ENCODE measurements around the gene ELSPBP1.

Gene ELSPBP1

DNA sequence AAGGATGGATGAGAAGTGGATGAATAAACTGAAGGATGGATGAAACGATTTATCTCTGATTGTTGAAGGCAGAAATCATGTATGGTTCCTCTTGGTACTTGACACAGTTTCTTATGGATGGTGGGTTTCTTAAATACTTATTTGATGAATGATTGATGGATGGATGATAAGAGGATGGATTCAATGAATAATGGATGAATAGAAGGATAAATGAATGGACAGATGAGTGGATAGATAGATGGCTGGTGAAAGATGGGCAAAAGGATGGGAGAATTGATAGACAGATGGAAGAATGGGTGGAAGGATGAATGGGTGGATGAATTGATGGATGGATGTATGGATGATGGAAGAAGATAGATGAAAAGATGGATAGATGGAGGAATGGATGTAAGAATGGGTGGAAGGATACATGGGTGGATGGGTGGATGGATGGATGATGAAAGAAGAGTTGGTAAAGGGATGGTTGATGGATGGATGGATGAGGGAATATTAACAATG is 1.8 kb downstream of the ELSPBP1 start:
- Histone ChIP-seq H2AFZ (ENCODE audit: low read length) (no peak overlapping the region), H4K20me1 (ENCODE audit: insufficient read depth, low read length) (no peaks in the 10 kb centered on the region), H3K9me3 (replicated peaks; ENCODE audit: insufficient read depth, low read length) (no peaks in the 10 kb centered on the region), H3F3A (ENCODE audit: insufficient read depth, low read length) (no peaks in the 10 kb centered on the region), H3K9ac (ENCODE audit: low read length) (no peak overlapping the region), H3K4me2 (ENCODE audit: low read depth, low read length) (no peak overlapping the region), H3K36me3 (replicated peaks; ENCODE audit: insufficient read depth, low read length) (no peaks in the 10 kb centered on the region), H3K4me3 (ENCODE audit: low read length) (no peak overlapping the region), H3K9me2 (replicated peaks; ENCODE audit: insufficient read depth, low read length) (no peaks in the 10 kb centered on the region), H3K4me1 (ENCODE audit: low read length) (no peaks in the 10 kb centered on the region), H3K27ac (ENCODE audit: low read length) (no peak overlapping the region), H3K79me2 (ENCODE audit: low read length) (no peaks in the 10 kb centered on the region), H3K27me3 (replicated peaks; ENCODE audit: insufficient read depth, low read length) (peaks cover 91% of the 10 kb centered on the region)
- TF ChIP-seq, protein P1, sequence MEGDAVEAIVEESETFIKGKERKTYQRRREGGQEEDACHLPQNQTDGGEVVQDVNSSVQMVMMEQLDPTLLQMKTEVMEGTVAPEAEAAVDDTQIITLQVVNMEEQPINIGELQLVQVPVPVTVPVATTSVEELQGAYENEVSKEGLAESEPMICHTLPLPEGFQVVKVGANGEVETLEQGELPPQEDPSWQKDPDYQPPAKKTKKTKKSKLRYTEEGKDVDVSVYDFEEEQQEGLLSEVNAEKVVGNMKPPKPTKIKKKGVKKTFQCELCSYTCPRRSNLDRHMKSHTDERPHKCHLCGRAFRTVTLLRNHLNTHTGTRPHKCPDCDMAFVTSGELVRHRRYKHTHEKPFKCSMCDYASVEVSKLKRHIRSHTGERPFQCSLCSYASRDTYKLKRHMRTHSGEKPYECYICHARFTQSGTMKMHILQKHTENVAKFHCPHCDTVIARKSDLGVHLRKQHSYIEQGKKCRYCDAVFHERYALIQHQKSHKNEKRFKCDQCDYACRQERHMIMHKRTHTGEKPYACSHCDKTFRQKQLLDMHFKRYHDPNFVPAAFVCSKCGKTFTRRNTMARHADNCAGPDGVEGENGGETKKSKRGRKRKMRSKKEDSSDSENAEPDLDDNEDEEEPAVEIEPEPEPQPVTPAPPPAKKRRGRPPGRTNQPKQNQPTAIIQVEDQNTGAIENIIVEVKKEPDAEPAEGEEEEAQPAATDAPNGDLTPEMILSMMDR (IDR thresholded peaks at IDR 0.05; ENCODE audit: low read length): no peak
- TF ChIP-seq EZH2 (optimal IDR thresholded peaks at IDR 0.05; ENCODE audit: low read depth, low read length) (no peak), EZH2phosphoT487 (IDR thresholded peaks at IDR 0.05; ENCODE audit: low read length) (no peak)
- no peak for DNase-seq

DNA sequence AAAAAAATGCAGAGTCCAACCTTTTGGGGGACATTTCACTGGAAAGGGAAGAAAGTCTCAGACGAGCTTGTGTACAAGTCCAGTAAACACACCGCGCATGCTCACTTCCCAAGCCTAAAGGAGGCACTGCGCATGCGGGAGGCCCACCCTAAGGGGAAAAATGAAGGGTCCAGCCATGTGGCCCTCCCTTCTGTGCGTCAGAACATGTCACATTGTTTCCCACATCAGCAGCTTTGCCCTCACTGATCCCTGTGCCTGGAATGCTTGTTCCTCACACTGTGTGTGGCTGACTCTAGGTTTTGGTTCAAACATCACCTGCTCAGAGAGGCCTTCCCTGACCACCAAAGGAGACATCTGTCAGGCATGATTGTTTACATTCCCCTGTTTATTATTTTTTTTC is 4.4 kb downstream of the ELSPBP1 start:
- H3K4me1 ChIP-seq (ENCODE audit: low read length): no peaks in the 10 kb centered on the region
- no peaks in the 10 kb centered on the region for H3K9me2 ChIP-seq (replicated peaks; ENCODE audit: insufficient read depth, low read length)
- no peaks in the 10 kb centered on the region for H3F3A ChIP-seq (ENCODE audit: insufficient read depth, low read length)
- no peak overlapping the region for H2AFZ ChIP-seq (ENCODE audit: low read length)
- DNase-seq: no peak
- H3K27me3 ChIP-seq (replicated peaks; ENCODE audit: insufficient read depth, low read length): peaks cover 92% of the 10 kb centered on the region
- no peak overlapping the region for H3K4me2 ChIP-seq (ENCODE audit: low read depth, low read length)
- H3K9ac ChIP-seq (ENCODE audit: low read length): no peak overlapping the region
- H3K4me3 ChIP-seq (ENCODE audit: low read length): no peak overlapping the region
- no peaks in the 10 kb centered on the region for H3K36me3 ChIP-seq (replicated peaks; ENCODE audit: insufficient read depth, low read length)
- TF ChIP-seq, protein P1 (IDR thresholded peaks at IDR 0.05; ENCODE audit: low read length): no peak
- TF ChIP-seq EZH2 (optimal IDR thresholded peaks at IDR 0.05; ENCODE audit: low read depth, low read length) (no peak), EZH2phosphoT487 (IDR thresholded peaks at IDR 0.05; ENCODE audit: low read length) (no peak)
- H3K9me3 ChIP-seq (replicated peaks; ENCODE audit: insufficient read depth, low read length): no peaks in the 10 kb centered on the region
- no peaks in the 10 kb centered on the region for H3K79me2 ChIP-seq (ENCODE audit: low read length)
- H4K20me1 ChIP-seq (ENCODE audit: insufficient read depth, low read length): no peaks in the 10 kb centered on the region
- no peak overlapping the region for H3K27ac ChIP-seq (ENCODE audit: low read length)

DNA sequence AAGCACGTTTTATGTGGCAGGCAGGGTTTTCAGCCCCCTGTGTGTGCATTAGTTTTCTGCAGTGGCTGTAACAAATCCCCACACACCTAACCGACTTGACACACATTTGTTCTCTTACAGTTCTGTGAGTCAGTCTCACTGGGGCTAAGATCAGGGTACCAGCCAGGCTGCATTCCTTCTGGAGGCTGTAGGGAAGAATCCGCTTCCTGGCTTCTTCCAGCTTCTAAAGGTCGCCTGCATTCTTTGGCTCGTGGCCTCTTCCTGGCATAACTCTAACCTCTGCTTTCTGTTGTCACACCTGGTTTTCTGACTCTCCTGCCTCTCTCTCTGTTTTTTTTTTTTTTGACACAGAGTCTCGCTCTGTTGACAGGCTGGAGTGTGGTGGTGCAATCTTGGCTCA is 6.4 kb downstream of the ELSPBP1 start:
- H2AFZ ChIP-seq (ENCODE audit: low read length): no peak overlapping the region
- H4K20me1 ChIP-seq (ENCODE audit: insufficient read depth, low read length): no peaks in the 10 kb centered on the region
- H3K27me3 ChIP-seq (replicated peaks; ENCODE audit: insufficient read depth, low read length): peaks cover 85% of the 10 kb centered on the region
- no peaks in the 10 kb centered on the region for H3K79me2 ChIP-seq (ENCODE audit: low read length)
- DNase-seq: no peak
- no peak overlapping the region for H3K4me3 ChIP-seq (ENCODE audit: low read length)
- TF ChIP-seq EZH2 (optimal IDR thresholded peaks at IDR 0.05; ENCODE audit: low read depth, low read length): no peak
- no peak for TF ChIP-seq EZH2phosphoT487 (IDR thresholded peaks at IDR 0.05; ENCODE audit: low read length)
- TF ChIP-seq, protein P1 (IDR thresholded peaks at IDR 0.05; ENCODE audit: low read length): no peak
- no peaks in the 10 kb centered on the region for H3F3A ChIP-seq (ENCODE audit: insufficient read depth, low read length)
- H3K4me2 ChIP-seq (ENCODE audit: low read depth, low read length): no peak overlapping the region
- no peak overlapping the region for H3K27ac ChIP-seq (ENCODE audit: low read length)
- no peaks in the 10 kb centered on the region for H3K9me2 ChIP-seq (replicated peaks; ENCODE audit: insufficient read depth, low read length)
- H3K9me3 ChIP-seq (replicated peaks; ENCODE audit: insufficient read depth, low read length): no peaks in the 10 kb centered on the region
- no peaks in the 10 kb centered on the region for H3K36me3 ChIP-seq (replicated peaks; ENCODE audit: insufficient read depth, low read length)
- no peak overlapping the region for H3K9ac ChIP-seq (ENCODE audit: low read length)
- H3K4me1 ChIP-seq (ENCODE audit: low read length): no peaks in the 10 kb centered on the region

Measured in MM.1S (cell line).